CD8-positive, alpha-beta memory T cell (primary cell): Measurements from ENCODE around the gene SGIP1. TPM values are rescaled to one million over a fixed set of nuclear protein-coding genes. Genes with fewer than 3 reads are reported as not detected.

Experiments
- CTCF ChIA-PET: fragments of 350-600 bp; sonication (Branson Sonifier 250); formaldehyde crosslinking; loops from one replicate; lab custom pipeline; 2021; ENCODE audit warnings: antibody characterized with exemption; lab: Charles Lee
- POLR2A ChIA-PET: fragments of 350-600 bp; sonication (Branson Sonifier 250); formaldehyde crosslinking; loops from one replicate; lab custom pipeline; 2021; ENCODE audit warnings: antibody characterized with exemption; lab: Charles Lee
- DNase-seq, 5 donors: peaks; one replicate each; pipeline versions ENCODE4 v3.0.0 to v3.0.0-alpha.2; 2020 to 2022; ENCODE audit warnings: mixed read lengths in 1 of 5
- H3K27ac ChIP-seq: one replicate; pipeline ENCODE4 v1.7.0; 2013; ENCODE audit warnings: low read depth, mild to moderate bottlenecking, low read length, moderate library complexity
- H3K27me3 ChIP-seq: 2 replicates; pipeline ENCODE4 v1.7.0; 2013; ENCODE audit warnings: low read length, mild to moderate bottlenecking; ENCODE audit not compliant: insufficient read depth, poor library complexity, severe bottlenecking
- H3K36me3 ChIP-seq: 2 replicates; pipeline ENCODE4 v1.7.0; 2013; ENCODE audit warnings: mild to moderate bottlenecking, low read length, moderate library complexity; ENCODE audit not compliant: insufficient read depth
- H3K4me1 ChIP-seq: 2 replicates; pipeline ENCODE4 v1.7.0; 2013; ENCODE audit warnings: mild to moderate bottlenecking, low read length, moderate library complexity; ENCODE audit not compliant: insufficient read depth
- H3K4me3 ChIP-seq: 2 replicates; pipeline ENCODE4 v1.7.0; 2013; ENCODE audit warnings: mild to moderate bottlenecking, low read length
- H3K9me3 ChIP-seq: 2 replicates; pipeline ENCODE4 v1.7.0; 2013; ENCODE audit warnings: mild to moderate bottlenecking, low read length
- H3K27ac Mint-ChIP-seq, 8 donors: one replicate each; pipeline ENCODE4 v1.8.0; 2020 to 2021; ENCODE audit warnings: mixed read lengths in 8 of 8, mild to moderate bottlenecking in 6 of 8, inconsistent platforms in 3 of 8, moderate library complexity in 3 of 8
- H3K27me3 Mint-ChIP-seq, 2 donors: one replicate each; pipeline ENCODE4 v1.8.0; 2020 to 2021; ENCODE audit warnings: mixed read lengths in 2 of 2, mild to moderate bottlenecking in 1 of 2, moderate library complexity in 1 of 2
- H3K36me3 Mint-ChIP-seq, 3 donors: one replicate each; pipeline ENCODE4 v1.8.0; 2020 to 2021; ENCODE audit warnings: mixed read lengths in 3 of 3, inconsistent platforms in 1 of 3, mild to moderate bottlenecking in 1 of 3
- H3K4me1 Mint-ChIP-seq, 3 donors: one replicate each; pipeline ENCODE4 v1.8.0; 2020 to 2021; ENCODE audit warnings: mixed read lengths in 3 of 3, inconsistent platforms in 1 of 3, mild to moderate bottlenecking in 1 of 3
- H3K4me3 Mint-ChIP-seq, 7 donors: one replicate each; pipeline ENCODE4 v1.8.0; 2020 to 2021; ENCODE audit warnings: mixed read lengths in 7 of 7, mild to moderate bottlenecking in 6 of 7, moderate library complexity in 4 of 7, inconsistent platforms in 2 of 7
- H3K9me3 Mint-ChIP-seq, 5 donors: one replicate each; pipeline ENCODE4 v1.8.0; 2020 to 2022; ENCODE audit warnings: mixed read lengths in 5 of 5, mild to moderate bottlenecking in 3 of 5, moderate library complexity in 2 of 5, inconsistent platforms in 1 of 5
- polyA plus RNA-seq: library from polyadenylated mRNA; unstranded; fragments of 300-500 nt; fragmentation: Illumina TruSeq; gene quantifications from one replicate; pipeline ENCODE4 v1.2.3, GENCODE V29; 2021
- total RNA-seq, 2 experiments: library from RNA; stranded (reverse); gene quantifications; one replicate each; pipeline ENCODE4 v1.2.3, GENCODE V29; 2021

The SGIP1 gene
- total and polyA plus RNA-seq, 3 experiments from 2014 or later, result not detected

DNA sequence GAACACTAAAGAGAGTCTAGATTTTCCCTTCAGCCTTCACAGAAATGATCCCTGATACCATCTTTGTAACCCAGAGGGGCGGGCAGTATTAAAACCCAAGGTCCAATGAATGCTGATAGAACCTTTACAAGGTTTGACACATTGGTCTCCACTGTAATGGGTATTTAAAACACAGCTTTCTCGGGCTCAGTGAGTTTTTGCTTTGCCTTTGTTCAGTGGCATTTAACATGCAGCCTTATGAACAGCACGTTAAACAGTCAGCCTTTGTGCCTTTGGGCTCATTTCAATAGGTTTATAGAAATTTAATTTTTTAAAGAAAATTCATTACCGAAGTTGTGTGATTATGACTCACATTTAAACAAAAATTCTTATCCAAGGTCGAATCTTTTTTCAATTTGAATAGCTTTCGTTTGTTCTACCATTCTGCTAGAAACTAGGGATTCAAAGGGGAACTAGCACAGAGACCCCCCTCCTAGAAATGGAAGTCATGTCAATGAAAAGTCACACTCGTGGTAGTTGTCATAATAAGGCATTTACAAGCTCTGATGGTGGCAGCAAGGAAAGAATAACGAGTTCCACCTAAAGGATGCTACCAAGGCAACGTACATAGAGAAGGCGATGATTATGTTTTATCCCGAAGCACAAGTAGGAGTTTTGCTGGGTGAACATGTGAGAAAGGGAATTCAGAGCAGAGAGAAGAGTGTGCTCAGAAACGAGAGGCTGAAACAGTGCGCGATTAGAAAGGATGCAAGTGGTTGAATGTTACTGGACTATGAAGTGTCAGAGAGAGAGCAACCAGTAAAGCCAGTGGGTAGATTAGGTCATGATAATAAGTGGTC is 66.2 kb downstream of the SGIP1 start:
- CTCF ChIA-PET, result no interaction called here
- H3K4me3 Mint-ChIP-seq, result no peak overlapping the region
- POLR2A ChIA-PET, result no interaction called here

DNA sequence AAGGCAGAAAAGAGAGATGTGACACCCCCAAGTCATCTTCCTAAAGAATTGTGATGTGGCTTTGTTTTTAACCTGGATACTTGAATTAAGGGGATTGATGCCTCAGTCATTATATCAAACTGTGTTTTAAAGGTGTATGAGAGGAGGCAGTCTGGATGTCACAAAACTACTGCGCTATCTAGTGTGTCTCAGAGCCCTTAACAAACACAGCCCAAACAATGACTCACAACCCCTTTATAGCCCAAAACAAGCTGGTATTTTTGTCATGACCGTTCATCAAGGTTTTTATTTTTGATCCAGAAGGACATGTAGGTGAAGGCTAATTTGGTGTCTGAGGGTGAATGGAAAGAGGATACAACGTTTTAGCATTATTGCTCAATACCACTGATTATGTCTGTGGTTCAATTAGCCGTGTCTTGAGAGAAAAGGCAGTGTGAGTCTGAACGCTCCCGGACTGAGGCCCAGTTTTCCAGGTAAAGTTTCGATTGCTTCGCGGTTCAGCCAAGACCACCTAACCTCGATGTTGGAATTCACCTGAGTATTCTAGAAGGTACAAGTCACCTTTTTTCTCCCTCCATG is 71.6 kb downstream of the SGIP1 start:
- peaks cover 0 to 20% of the 10 kb centered on the region in 2 donors for H3K27me3 Mint-ChIP-seq
- ChIA-PET CTCF (no interaction called here), POLR2A (no interaction called here)
- H3K4me1 Mint-ChIP-seq, result no peaks in the 10 kb centered on the region
- H3K9me3 Mint-ChIP-seq, result no peaks in the 10 kb centered on the region
- H3K9me3 ChIP-seq, result no peaks in the 10 kb centered on the region
- DNase-seq, result no peak
- no peaks in the 10 kb centered on the region for H3K36me3 Mint-ChIP-seq
- no peak overlapping the region for H3K4me3 ChIP-seq
- H3K27ac Mint-ChIP-seq, result no peak overlapping the region
- H3K4me3 Mint-ChIP-seq, result no peak overlapping the region
- no peaks in the 10 kb centered on the region for H3K4me1 ChIP-seq
- no peak overlapping the region for H3K27ac ChIP-seq
- no peaks in the 10 kb centered on the region for H3K36me3 ChIP-seq
- H3K27me3 ChIP-seq, result no peaks in the 10 kb centered on the region

More for the DNA sequence above, 66.2 kb downstream of the SGIP1 start:
- no peaks in the 10 kb centered on the region for H3K27me3 ChIP-seq
- Mint-ChIP-seq H3K27ac (no peak overlapping the region), H3K4me1 (no peaks in the 10 kb centered on the region), H3K27me3 (peaks cover 7 to 49% of the 10 kb centered on the region in 2 donors), H3K9me3 (peaks cover 0 to 2% (median 0%) of the 10 kb centered on the region in 5 donors), H3K36me3 (no peaks in the 10 kb centered on the region)
- H3K4me1 ChIP-seq, result no peaks in the 10 kb centered on the region
- no peaks in the 10 kb centered on the region for H3K36me3 ChIP-seq
- H3K9me3 ChIP-seq, result no peaks in the 10 kb centered on the region
- H3K4me3 ChIP-seq, result no peak overlapping the region
- no peak for DNase-seq
- H3K27ac ChIP-seq, result no peak overlapping the region

DNA sequence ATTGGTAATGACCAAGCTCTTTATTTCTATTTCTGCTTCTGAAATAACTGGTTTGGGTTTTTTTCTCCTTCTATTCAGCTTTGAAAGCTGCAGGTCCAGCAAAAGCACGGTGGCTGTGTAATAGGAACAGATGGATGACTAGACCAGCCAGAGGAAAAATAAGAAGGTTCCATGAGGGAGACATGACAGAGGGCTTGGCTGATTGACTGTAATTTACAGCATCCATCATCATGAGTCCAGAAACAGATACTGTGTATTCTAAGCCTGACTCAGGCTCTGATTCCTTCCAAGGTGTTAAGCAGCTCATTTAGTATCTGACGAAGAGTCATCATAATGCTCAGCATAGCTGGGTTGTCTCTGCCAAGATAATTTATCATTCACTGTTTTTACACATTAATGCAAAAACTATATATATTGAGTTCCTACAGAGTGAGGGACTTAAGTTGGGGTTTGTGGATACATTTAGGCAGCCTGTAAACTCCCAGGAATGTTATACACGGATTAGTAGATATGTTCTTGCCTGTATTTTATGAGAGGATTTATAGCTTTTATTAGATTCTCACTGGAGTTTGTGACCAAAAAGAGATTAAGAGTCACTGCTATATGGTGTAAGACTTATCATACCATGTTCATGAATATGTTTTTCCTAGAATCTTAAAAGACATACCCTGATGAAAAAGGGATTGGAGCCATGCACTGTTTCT is 72.6 kb downstream of the SGIP1 start:
- H3K27ac Mint-ChIP-seq, result no peak overlapping the region
- peaks cover 2 to 22% of the 10 kb centered on the region in 2 donors for H3K27me3 Mint-ChIP-seq
- Histone ChIP-seq H3K4me3 (no peak overlapping the region), H3K27me3 (no peaks in the 10 kb centered on the region), H3K27ac (no peak overlapping the region), H3K36me3 (no peaks in the 10 kb centered on the region), H3K9me3 (no peaks in the 10 kb centered on the region), H3K4me1 (no peaks in the 10 kb centered on the region)
- no peaks in the 10 kb centered on the region for H3K9me3 Mint-ChIP-seq
- H3K4me3 Mint-ChIP-seq, result no peak overlapping the region
- no peaks in the 10 kb centered on the region for H3K36me3 Mint-ChIP-seq
- H3K4me1 Mint-ChIP-seq, result no peaks in the 10 kb centered on the region
- DNase-seq, result no peak
- CTCF ChIA-PET, result no interaction called here
- POLR2A ChIA-PET, result no interaction called here

DNA sequence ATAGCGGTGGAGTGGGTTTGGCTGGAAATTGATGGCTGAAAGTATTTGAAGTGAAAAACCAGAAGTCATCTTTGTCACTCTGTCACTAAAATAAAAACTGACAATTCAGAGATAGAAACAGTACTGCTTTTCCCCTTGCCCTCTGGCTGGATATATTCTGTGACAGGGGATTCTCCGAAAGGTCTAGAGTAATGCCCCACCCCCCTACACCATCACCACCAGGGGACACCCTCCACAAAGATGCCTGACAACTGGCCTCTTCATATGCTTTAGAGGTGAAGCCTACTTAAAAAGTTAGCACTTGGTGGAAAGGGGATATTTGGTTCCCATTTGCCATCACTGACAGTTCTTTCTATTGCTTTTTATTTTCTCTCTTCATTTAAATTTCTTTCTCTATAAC is 73.5 kb downstream of the SGIP1 start:
- Mint-ChIP-seq H3K36me3 (no peaks in the 10 kb centered on the region), H3K4me3 (no peak overlapping the region), H3K27me3 (peaks cover 2 to 21% of the 10 kb centered on the region in 2 donors), H3K9me3 (no peaks in the 10 kb centered on the region), H3K27ac (no peak overlapping the region), H3K4me1 (no peaks in the 10 kb centered on the region)
- no peaks in the 10 kb centered on the region for H3K4me1 ChIP-seq
- no peaks in the 10 kb centered on the region for H3K27me3 ChIP-seq
- H3K4me3 ChIP-seq, result no peak overlapping the region
- POLR2A ChIA-PET, result no interaction called here
- H3K27ac ChIP-seq, result no peak overlapping the region
- CTCF ChIA-PET, result no interaction called here
- DNase-seq, result no peak
- H3K9me3 ChIP-seq, result no peaks in the 10 kb centered on the region
- no peaks in the 10 kb centered on the region for H3K36me3 ChIP-seq

DNA sequence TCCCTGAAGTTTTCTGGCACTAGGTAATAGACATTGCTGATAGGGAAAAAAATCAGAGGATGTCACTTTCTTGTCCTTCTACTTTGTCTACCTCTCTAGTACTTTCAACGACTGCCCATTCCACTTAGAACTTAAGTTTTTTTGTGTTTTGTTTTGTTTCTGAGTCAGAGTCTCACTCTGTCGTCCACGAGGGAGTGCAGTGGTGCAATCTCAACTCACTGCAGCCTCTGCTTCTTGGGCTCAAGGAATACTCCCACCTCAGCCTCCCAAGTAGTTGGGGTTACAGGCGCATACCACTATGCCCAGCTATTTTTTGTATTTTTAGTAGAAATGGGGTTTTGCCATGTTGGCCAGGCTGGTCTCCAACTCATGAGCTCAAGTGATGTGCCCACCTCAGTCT is 79.2 kb downstream of the SGIP1 start:
- no peak overlapping the region for H3K27ac Mint-ChIP-seq
- ChIA-PET POLR2A (no interaction called here), CTCF (no interaction called here)
- no peaks in the 10 kb centered on the region for H3K9me3 Mint-ChIP-seq
- Histone ChIP-seq H3K27me3 (peaks cover 4% of the 10 kb centered on the region), H3K4me1 (no peaks in the 10 kb centered on the region), H3K4me3 (no peak overlapping the region), H3K36me3 (no peaks in the 10 kb centered on the region), H3K27ac (no peak overlapping the region), H3K9me3 (no peaks in the 10 kb centered on the region)
- peaks cover 2 to 19% of the 10 kb centered on the region in 2 donors for H3K27me3 Mint-ChIP-seq
- no peak for DNase-seq
- no peak overlapping the region for H3K4me3 Mint-ChIP-seq
- no peaks in the 10 kb centered on the region for H3K4me1 Mint-ChIP-seq
- no peaks in the 10 kb centered on the region for H3K36me3 Mint-ChIP-seq

DNA sequence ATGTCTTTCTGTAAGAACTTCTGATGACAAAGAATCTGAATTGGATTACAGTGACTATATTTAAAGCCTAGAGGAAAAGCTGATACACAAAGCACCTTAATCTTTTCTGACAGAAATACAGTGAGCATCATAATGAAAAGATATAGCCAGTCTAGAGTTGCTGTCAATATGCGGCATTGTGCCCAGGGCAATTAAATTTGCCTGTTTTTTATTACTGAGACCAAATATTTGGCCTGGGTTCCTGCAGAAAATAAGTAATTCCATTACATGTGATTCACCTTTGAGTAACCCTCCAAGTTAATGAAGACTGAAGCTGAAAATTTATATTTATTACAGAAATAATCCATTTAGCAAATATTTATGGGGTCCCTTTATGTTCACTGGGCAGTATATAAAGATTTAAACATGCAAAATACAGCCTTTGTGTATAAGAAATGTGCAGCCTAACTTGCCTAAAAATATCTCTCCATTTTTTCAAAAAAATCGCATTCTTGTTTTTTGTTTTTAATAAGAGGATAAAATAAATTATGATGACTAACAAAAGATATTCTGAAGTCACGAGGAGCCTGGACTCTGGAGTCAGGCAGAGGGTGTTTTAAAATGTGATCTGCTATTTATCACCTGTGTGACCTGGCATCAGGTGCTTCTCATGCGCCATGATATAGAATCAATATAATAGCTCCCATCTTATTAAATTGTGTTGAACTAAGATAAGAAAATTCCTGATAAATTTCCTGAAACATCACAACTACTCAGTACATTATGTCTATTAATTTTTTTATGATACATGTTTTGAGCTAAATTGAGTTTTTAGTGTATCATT is 83.6 kb downstream of the SGIP1 start:
- Mint-ChIP-seq H3K27me3 (peaks cover 1 to 15% of the 10 kb centered on the region in 2 donors), H3K4me3 (no peak overlapping the region), H3K36me3 (peaks cover 0 to 1% (median 0%) of the 10 kb centered on the region in 3 donors), H3K9me3 (peaks cover 0 to 2% (median 0%) of the 10 kb centered on the region in 5 donors), H3K27ac (no peak overlapping the region), H3K4me1 (no peaks in the 10 kb centered on the region)
- H3K36me3 ChIP-seq, result no peaks in the 10 kb centered on the region
- CTCF ChIA-PET, result no interaction called here
- no peak overlapping the region for H3K4me3 ChIP-seq
- no peak overlapping the region for H3K27ac ChIP-seq
- no peaks in the 10 kb centered on the region for H3K4me1 ChIP-seq
- H3K27me3 ChIP-seq, result peaks cover 4% of the 10 kb centered on the region
- no peaks in the 10 kb centered on the region for H3K9me3 ChIP-seq
- POLR2A ChIA-PET, result no interaction called here
- no peak for DNase-seq

DNA sequence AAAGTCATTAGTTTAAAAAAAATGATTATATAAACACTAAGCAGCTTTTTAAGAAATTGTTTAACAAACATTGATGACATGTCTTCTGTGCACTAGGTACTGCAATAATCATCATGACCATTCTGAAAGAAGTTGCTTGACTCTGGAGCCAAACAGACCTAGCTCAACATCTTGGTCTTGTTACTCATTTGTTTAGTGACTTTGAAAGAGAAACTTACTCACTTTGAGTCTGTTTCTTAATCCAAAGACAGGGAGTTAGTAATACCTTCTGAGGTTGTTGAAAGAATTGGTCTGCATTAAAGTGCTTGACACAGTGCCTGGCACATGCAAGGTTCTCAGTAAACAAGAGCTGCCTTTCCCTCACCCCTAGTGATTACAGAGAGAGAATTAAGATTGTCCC is 84.4 kb downstream of the SGIP1 start:
- no peaks in the 10 kb centered on the region for H3K4me1 Mint-ChIP-seq
- no peaks in the 10 kb centered on the region for H3K4me1 ChIP-seq
- no peak overlapping the region for H3K4me3 Mint-ChIP-seq

More for the DNA sequence above, 84.4 kb downstream of the SGIP1 start:
- Histone ChIP-seq H3K4me3 (no peak overlapping the region), H3K36me3 (no peaks in the 10 kb centered on the region), H3K27ac (no peak overlapping the region), H3K27me3 (peaks cover 4% of the 10 kb centered on the region), H3K9me3 (no peaks in the 10 kb centered on the region)
- no peak overlapping the region for H3K27ac Mint-ChIP-seq
- peaks cover 0 to 2% (median 0%) of the 10 kb centered on the region in 3 donors for H3K36me3 Mint-ChIP-seq
- ChIA-PET CTCF (no interaction called here), POLR2A (no interaction called here)
- DNase-seq, result no peak
- H3K27me3 Mint-ChIP-seq, result peaks cover 1 to 16% of the 10 kb centered on the region in 2 donors
- H3K9me3 Mint-ChIP-seq, result peaks cover 0 to 2% (median 0%) of the 10 kb centered on the region in 5 donors
